Activated effector memory CD4-positive, alpha-beta T cell treated with Interleukin-2 at 50 U/mL for 16 hours (primary cell): ENCODE measurements around the gene TCN1.
"Not testable (repeated sequence)": the region's sequence is repeated elsewhere in the genome, so short reads cannot be mapped to it uniquely, and the experiment has no call there.

Experiments
- DNase-seq: peaks from one replicate; pipeline ENCODE4 v3.0.0-alpha.2; 2020

TCN1 gene

DNA sequence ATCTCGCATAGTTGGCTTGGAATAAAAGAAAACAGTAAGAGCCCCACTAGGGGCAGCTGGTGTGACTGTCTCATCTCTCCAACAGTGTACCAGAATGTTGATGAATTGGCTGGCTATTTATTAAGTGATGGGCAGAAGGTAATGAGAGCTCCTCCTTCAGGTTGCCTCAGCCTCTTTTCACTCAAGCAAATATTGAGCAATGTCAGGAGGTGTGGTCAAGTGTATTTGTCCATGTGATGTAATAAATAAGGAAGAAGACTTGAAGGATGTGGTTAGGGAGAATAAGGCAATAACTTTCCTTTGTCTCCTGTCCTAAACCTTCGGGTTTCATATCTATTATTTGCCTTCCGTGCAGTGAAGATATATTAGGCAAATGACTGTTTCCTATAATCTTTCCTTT is at the start of gene TCN1:
Gene TCN1, minus strand, starts transcription at position 91 of the 400 bp plus-strand sequence. Its CDS starts 17 bp downstream, at position 74.
- no peak for DNase-seq

- DNase-seq: not testable (repeated sequence)
These were observed 37.3 kb upstream of the TCN1 start for GRCh38 chr11:59903569-59903968.

DNA sequence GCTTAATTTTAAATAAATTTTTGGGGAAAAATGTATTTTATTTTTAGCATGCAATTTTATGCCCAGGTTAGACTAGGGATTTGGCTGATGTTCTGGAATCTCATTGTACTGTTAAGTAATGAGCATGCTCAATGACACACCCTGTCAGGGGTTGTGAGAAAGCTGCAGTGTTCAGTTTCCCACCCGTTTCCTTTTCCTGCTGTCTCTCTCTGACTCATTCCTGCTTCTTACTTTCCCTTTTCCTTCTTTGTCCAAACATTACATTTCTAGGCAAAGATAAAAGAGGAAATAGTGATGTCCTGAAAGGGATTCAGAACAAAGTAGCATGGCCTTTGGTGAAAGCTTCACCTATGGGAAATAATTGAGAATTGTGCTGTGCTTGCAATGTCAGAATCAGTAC is 35.0 kb upstream of the TCN1 start:
- DNase-seq: no peak

- DNase-seq: no peak
These were observed 34.3 kb upstream of the TCN1 start for GRCh38 chr11:59900366-59901126.

DNA sequence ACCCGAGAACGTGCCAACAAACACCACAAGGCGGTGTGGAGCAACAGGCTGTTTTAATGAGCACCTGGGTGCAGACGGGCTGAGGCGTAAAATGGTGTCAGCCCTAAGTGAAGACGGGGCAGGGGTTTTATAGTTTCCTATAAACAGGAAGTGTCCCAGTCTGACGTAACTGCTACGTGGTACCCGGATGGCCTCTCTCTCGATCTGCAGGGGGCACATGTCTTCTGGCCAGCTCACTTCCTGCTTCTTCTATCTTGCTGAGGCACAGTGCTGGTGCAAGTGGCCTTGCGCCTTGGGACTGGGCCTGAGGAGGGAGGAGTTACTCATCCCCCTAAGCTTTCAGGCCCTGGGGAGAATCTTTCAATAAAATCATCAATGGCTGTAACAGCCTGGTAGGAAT is 33.2 kb upstream of the TCN1 start:
- DNase-seq: no peak

GRCh38 chr11:59898650-59899049 is 32.4 kb upstream of the TCN1 start:
- no peak for DNase-seq

GRCh38 chr11:59898046-59898445 is 31.8 kb upstream of the TCN1 start:
- no peak for DNase-seq

GRCh38 chr11:59894616-59895015 is 28.3 kb upstream of the TCN1 start:
- DNase-seq: no peak

GRCh38 chr11:59891781-59892181 is 25.5 kb upstream of the TCN1 start:
- no peak for DNase-seq

DNA sequence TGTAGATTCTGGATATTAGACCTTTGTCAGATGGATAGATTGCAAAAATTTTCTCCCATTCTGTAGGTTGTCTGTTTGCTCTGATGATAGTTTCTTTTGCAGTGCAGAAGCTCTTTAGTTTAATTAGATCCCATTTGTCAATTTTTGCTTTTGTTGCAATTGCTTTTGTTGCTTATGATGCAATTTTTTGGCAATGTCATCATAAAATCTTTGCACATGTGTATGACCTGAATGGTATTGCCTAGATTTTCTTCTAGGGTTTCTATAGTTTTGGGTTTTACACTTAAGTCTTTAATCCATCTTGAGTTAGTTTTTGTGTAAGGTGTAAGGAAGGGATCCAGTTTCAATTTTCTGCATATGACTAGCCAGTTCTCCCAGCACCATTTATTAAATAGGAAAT is 20.9 kb upstream of the TCN1 start:
- DNase-seq: not testable (repeated sequence)

- no peak for DNase-seq
These were observed 17.3 kb upstream of the TCN1 start for GRCh38 chr11:59883597-59883996.

DNA sequence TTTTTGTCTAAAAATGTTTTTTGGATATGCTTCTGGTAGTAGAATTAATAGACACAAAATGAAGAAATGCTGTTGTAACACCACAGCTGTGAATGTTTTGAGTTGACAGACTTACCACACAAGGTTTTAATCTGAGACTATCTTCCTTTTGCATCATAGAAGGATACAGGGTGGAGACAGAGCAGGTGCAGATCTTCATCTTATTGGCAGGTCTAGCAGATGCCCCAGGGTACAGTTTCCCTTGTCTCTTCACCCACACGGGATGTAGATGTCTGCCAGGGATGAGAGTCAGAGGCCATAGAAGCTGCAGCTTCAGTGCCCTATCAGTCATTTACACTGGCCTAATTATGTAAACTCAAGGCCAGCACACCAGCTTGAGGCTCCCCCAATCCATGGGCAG is 13.3 kb upstream of the TCN1 start:
- DNase-seq: no peak

- no peak for DNase-seq
These were observed 12.3 kb upstream of the TCN1 start, which contains the start of gene OOSP3 for GRCh38 chr11:59878575-59878974. Gene OOSP3 (plus strand): TSS chr11:59878782. CDS start chr11:59878809, 27 bp downstream.

DNA sequence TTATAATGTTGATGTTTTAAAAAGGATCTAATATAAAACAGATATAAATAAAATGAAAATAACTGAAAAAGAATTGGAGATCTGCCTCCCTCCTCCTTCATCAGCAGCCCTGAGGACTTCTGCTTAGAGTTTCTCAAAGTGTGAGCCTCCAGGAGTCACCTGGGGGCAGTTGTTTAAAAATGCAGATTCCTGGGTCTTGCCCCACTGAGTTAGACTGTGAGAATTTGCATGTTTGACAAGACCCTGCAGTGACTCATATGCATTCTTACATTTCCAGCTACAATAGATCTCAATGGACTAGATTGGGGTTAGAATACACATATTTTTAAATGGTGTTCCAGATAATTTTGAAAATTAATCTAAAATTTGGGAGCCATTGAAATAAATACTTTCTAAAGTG is 11.5 kb upstream of the TCN1 start:
- no peak for DNase-seq

- no peak for DNase-seq
These were observed 11.0 kb upstream of the TCN1 start for GRCh38 chr11:59877325-59877724.

- DNase-seq: no peak
These were observed 9.7 kb upstream of the TCN1 start for GRCh38 chr11:59875856-59876519.

GRCh38 chr11:59872076-59872475 is 5.8 kb upstream of the TCN1 start:
- no peak for DNase-seq

DNA sequence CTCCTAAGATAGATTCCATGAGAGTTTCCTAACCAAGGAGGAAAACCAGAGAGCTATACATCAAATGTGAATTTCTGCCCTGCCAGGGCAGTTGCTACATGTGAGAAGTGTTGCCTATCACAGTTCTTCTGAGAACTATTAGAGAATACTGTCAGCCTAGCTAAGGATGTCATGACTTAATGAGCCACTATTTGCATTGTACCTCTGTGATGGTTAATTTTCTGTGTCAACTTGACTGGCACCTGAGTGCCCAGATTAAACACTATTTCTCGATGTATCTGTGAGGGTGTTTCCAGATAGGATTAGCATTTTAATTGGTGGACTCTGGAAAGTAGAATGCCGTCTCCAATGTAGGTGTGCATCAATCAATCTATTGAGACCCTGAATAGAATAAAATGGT is 1.7 kb upstream of the TCN1 start:
- no peak for DNase-seq

DNA sequence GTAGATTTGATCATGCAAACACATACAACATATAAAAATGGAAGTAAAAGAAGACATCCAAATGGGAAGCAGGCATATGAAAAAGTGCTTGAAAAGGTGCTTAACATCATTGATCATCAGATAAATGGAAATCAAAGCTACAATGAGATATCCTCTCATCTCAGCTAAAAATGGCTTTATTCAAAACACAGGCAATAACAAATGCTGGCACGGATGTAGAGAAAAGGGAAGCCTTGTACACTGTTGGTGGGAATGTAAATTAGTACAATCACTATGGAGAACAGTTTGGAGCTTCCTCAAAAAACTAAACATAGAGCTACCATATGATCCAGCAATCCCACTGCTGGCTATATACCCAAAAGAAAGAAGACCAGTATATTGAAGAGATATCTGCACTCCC is 549 bp upstream of the TCN1 start:
- DNase-seq: no peak

DNA sequence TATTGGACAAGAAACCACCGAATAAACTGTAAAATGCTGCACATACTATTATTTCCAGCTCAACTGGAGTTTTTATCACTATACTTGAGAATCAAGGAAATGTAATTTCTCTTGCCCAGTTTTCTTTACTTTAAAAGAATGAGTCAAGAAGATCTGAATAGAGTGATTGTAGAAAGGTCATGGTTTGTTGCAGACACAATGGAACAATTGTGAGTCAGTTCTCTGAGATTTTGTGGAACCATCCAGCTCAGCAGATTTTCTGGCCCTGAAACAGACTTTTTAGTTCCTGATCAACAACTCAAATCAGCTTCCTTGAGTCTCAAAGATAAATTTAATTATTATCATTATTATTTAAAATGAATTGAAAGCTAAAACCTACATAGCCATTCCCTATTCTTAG is 1.3 kb downstream of the TCN1 start:
- no peak for DNase-seq

GRCh38 chr11:59862252-59862651 is 4.0 kb downstream of the TCN1 start:
- DNase-seq: no peak

- DNase-seq: no peak
These were observed 6.6 kb downstream of the TCN1 start for GRCh38 chr11:59859673-59860072.

- no peak for DNase-seq
These were observed 8.6 kb downstream of the TCN1 start for GRCh38 chr11:59857439-59858434.
